Heart right ventricle (tissue), 16 donors: ENCODE results near the gene NDP. TPM values are rescaled to one million over a fixed set of nuclear protein-coding genes. Genes with fewer than 3 reads are reported as not detected.

Experiments used
- ATAC-seq, 8 donors: fragments of 200-7000 bp; cut with Tn5 transposase; one replicate each; pipeline ENCODE4 v1.9.1; 2020; ENCODE audit warnings: mild to moderate bottlenecking in 8 of 8, moderate library complexity in 8 of 8, moderate number of reproducible peaks in 1 of 8
- DNase-seq, 2 donors: peaks; one replicate each; pipeline ENCODE4 v3.0.0-alpha.2; 2020
- H3K27ac ChIP-seq, 10 donors: fragments of 200-600 bp; sonication (generic) in 2 of 10; one replicate each; pipeline versions ENCODE4 v1.5.0 to v1.8.0; 2020 to 2022; ENCODE audit warnings: mild to moderate bottlenecking in 3 of 10
- H3K27me3 ChIP-seq, 7 donors: fragments of 200-600 bp; one replicate each; pipeline ENCODE4 v1.8.0; 2021 to 2022; ENCODE audit warnings: mild to moderate bottlenecking in 2 of 7
- H3K36me3 ChIP-seq, 9 donors: fragments of 200-600 bp; sonication (generic) in 1 of 9; one replicate each; pipeline versions ENCODE4 v1.5.0 to v1.8.0; 2020 to 2022; ENCODE audit warnings: mild to moderate bottlenecking in 2 of 9
- H3K4me1 ChIP-seq, 9 donors: fragments of 200-600 bp; sonication (generic) in 1 of 9; one replicate each; pipeline versions ENCODE4 v1.5.0 to v1.8.0; 2020 to 2022; ENCODE audit warnings: mild to moderate bottlenecking in 4 of 9
- H3K4me3 ChIP-seq, 10 donors: fragments of 200-600 bp; sonication (generic) in 2 of 10; one replicate each; pipeline versions ENCODE4 v1.5.0 to v1.8.0; 2020 to 2022; ENCODE audit warnings: mild to moderate bottlenecking in 7 of 10, moderate library complexity in 2 of 10
- H3K9me3 ChIP-seq, 11 donors: fragments of 200-600 bp in 10 of 11; sonication (generic) in 2 of 11; one replicate each; pipeline versions ENCODE4 v1.5.0 to v1.8.0; 2013 to 2022; ENCODE audit warnings: mild to moderate bottlenecking in 2 of 11, control low read depth in 1 of 11, moderate library complexity in 1 of 11
- CTCF ChIP-seq, 9 donors: fragments of 200-600 bp; sonication (generic) in 2 of 9; IDR thresholded peaks; one replicate each; pipeline versions ENCODE4 v1.5.0 to v1.8.0; 2021 to 2022; ENCODE audit warnings: antibody characterized with exemption in 9 of 9, mild to moderate bottlenecking in 5 of 9, moderate library complexity in 1 of 9
- WGBS, 2 donors: extraction: QIAGEN DNeasy Blood & Tissue Kit; methylation state at CpG; one replicate each; pipeline ENCODE4 v1.1.7; 2013; ENCODE audit warnings: inconsistent platforms in 1 of 2; 5-methylcytosine and 5-hydroxymethylcytosine counted together
- intact Hi-C, 10 donors: fragments of 100-400 bp; cut with DNase I; formaldehyde crosslinking; loops; one replicate each; pipeline versions ENCODE4 v1.11.1 to v1.14.2; 2022
- polyA plus RNA-seq, 2 donors: library from polyadenylated mRNA; stranded (reverse); fragments of 200-250 nt; gene quantifications; one replicate each; pipeline ENCODE4 v1.2.3, GENCODE V29; 2013
- total RNA-seq, 10 donors: library from RNA; stranded (reverse); fragmentation: NEBNext Ultra II Directional in 3 of 10; extraction: Animal tissue kit (Norgen Biotek cat#: 25700) in 3 of 10; gene quantifications; one replicate each; pipeline versions ENCODE4 v1.2.1 to v1.2.4, GENCODE V29; 2021 to 2023
- donor health status: Arrhythmogenic right ventricular cardiomyopathy.
- donor health status: ischemic (EF 13 %, LVEDD 7.1; RV severe dilation, severe dysfunction).
- donor health status: healthy with polysubstance abuse.
- donor health status: DM: no; HTN: yes; CAD: no.
- donor health status: DM: no; HTN: no; CAD: no.
- donor health status: ischemic (EF 25% LVEDD 6.9; RV normal size, moderate dysfunction).
- donor health status: ischemic (EF 25% LVEDD 5.7; RV mildly dilated, moderate dysfunction).
- donor health status: healthy.
- donor health status: DM: yes; HTN: yes; CAD: no.
- donor health status: Ischemic cardiomyopathy.
- donor health status: ischemic (EF 35%, LVEDD 5.7; RV mildly dilated, moderate dysfunction).
- donor health status: nonischemic (EF 11% LVEDD 7.7; RV severe dilation, severe dysfunction).
- donor health status: DM: yes; HTN: yes; CAD: no.
- donor health status: PGD.
- donor health status: ischemic (EF 29% LVEDD 5.4; RV normal size, mild dysfunction).
- donor health status: nonischemic (EF 23%, LVEDD 6.1; RV moderate dilation, normal function).

The NDP gene
- total and polyA plus RNA-seq, 12 donors, result 0.03 to 0.83 (median 0.19) TPM; not detected in 5

- H3K36me3 ChIP-seq, result no peaks in the 10 kb centered on the region
- no peak for TF ChIP-seq CTCF (IDR thresholded peaks at IDR 0.05)
- 78 to 86% methylated on average over 18 to 19 of the region's 19 CpGs for WGBS, 2 donors
- H3K27me3 ChIP-seq, result peaks cover 0 to 94% (median 0%) of the 10 kb centered on the region in 7 donors
- no peak overlapping the region for H3K4me3 ChIP-seq
- intact Hi-C loops, result loop anchor here in 4 of 10 donors (10.0 kb wide), 2 partner anchors 55 to 275 kb away; no protein-coding TSS in a partner anchor
- H3K27ac ChIP-seq, result no peak overlapping the region
- peaks cover 0 to 6% (median 0%) of the 10 kb centered on the region in 9 donors for H3K4me1 ChIP-seq
- H3K9me3 ChIP-seq, result no peaks in the 10 kb centered on the region
- ATAC-seq, result no peak
- DNase-seq, result no peak
These were observed 3.4 kb downstream of the NDP start for GRCh38 chrX:43969504-43970501.

- intact Hi-C loops, result loop anchor here in 3 of 10 donors (10.0 kb wide), 2 partner anchors 56 to 276 kb away; no protein-coding TSS in a partner anchor
- Histone ChIP-seq H3K9me3 (no peaks in the 10 kb centered on the region), H3K27me3 (peaks cover 0 to 90% (median 0%) of the 10 kb centered on the region in 7 donors), H3K4me3 (no peak overlapping the region), H3K36me3 (no peaks in the 10 kb centered on the region), H3K27ac (no peak overlapping the region), H3K4me1 (peaks cover 0 to 6% (median 0%) of the 10 kb centered on the region in 9 donors)
- WGBS, 2 donors, result 60 to 82% methylated on average over 4 of the region's 4 CpGs
- DNase-seq, result no peak
- no peak for ATAC-seq
- no peak for TF ChIP-seq CTCF (IDR thresholded peaks at IDR 0.05)
These were observed 4.8 kb downstream of the NDP start for GRCh38 chrX:43968359-43968781.

GRCh38 chrX:43964936-43965335 lies 8.3 kb downstream of the NDP start:
- no peak for TF ChIP-seq CTCF (IDR thresholded peaks at IDR 0.05)
- intact Hi-C loops, result loop anchor here in 4 of 10 donors (5.0 to 10.0 kb wide), 3 partner anchors 60 to 280 kb away; no protein-coding TSS in a partner anchor
- peaks cover 0 to 87% (median 0%) of the 10 kb centered on the region in 7 donors for H3K27me3 ChIP-seq
- H3K4me3 ChIP-seq, result no peak overlapping the region
- H3K36me3 ChIP-seq, result no peaks in the 10 kb centered on the region
- no peak overlapping the region for H3K27ac ChIP-seq
- ATAC-seq (no peak), DNase-seq (no peak)
- WGBS, 2 donors, result 75 to 88% methylated on average over 3 of the region's 3 CpGs
- peaks cover 0 to 10% (median 0%) of the 10 kb centered on the region in 11 donors for H3K9me3 ChIP-seq
- H3K4me1 ChIP-seq, result no peaks in the 10 kb centered on the region

- intact Hi-C loops, result loop anchor here in 4 of 10 donors (5.0 to 10.0 kb wide), 3 partner anchors 61 to 281 kb away; no protein-coding TSS in a partner anchor
- ATAC-seq, result no peak
- TF ChIP-seq CTCF (IDR thresholded peaks at IDR 0.05), result no peak
- 86 to 95% methylated on average over 3 of the region's 3 CpGs for WGBS, 2 donors
- Histone ChIP-seq H3K36me3 (no peaks in the 10 kb centered on the region), H3K4me3 (no peak overlapping the region), H3K4me1 (no peaks in the 10 kb centered on the region), H3K9me3 (peaks cover 0 to 10% (median 0%) of the 10 kb centered on the region in 11 donors), H3K27me3 (peaks cover 0 to 75% (median 0%) of the 10 kb centered on the region in 7 donors), H3K27ac (no peak overlapping the region)
- DNase-seq, result no peak
These were observed 9.5 kb downstream of the NDP start for GRCh38 chrX:43963726-43964125.
